HEK293 (cell line): ENCODE measurements around the gene KLHL17.

ENCODE experiments used
- BCL11A ChIP-seq: fragments of 450-650 bp; formaldehyde crosslinking; IDR thresholded peaks from 2 replicates; pipeline ENCODE4 v1.5.1; 2016; ENCODE audit warnings: low read depth, missing biosample characterization, missing genetic modification characterization
- BCL11B ChIP-seq: fragments of 450-650 bp; formaldehyde crosslinking; IDR thresholded peaks from 2 replicates; pipeline ENCODE4 v1.5.1; 2016; ENCODE audit warnings: low read depth, missing biosample characterization, missing genetic modification characterization
- GFI1B ChIP-seq: fragments of 450-650 bp; formaldehyde crosslinking; IDR thresholded peaks from 2 replicates; pipeline ENCODE4 v1.5.1; 2016; ENCODE audit warnings: missing biosample characterization, missing genetic modification characterization
- KLF7 ChIP-seq: fragments of 450-650 bp; formaldehyde crosslinking; IDR thresholded peaks from 2 replicates; pipeline ENCODE4 v1.5.1; 2016; ENCODE audit warnings: missing biosample characterization, missing genetic modification characterization, borderline replicate concordance
- ZBTB17 ChIP-seq: fragments of 450-650 bp; formaldehyde crosslinking; IDR thresholded peaks from 2 replicates; pipeline ENCODE4 v1.5.1; 2016; ENCODE audit warnings: missing biosample characterization, missing genetic modification characterization
- ZBTB8A ChIP-seq: fragments of 450-650 bp; formaldehyde crosslinking; IDR thresholded peaks from 2 replicates; pipeline ENCODE4 v1.5.1; 2016; ENCODE audit warnings: missing biosample characterization, missing genetic modification characterization
- ZFP37 ChIP-seq: fragments of 450-650 bp; formaldehyde crosslinking; IDR thresholded peaks from 2 replicates; pipeline ENCODE4 v1.5.1; 2016; ENCODE audit warnings: missing biosample characterization, missing genetic modification characterization
- ZNF114 ChIP-seq: fragments of 450-650 bp; formaldehyde crosslinking; IDR thresholded peaks from 2 replicates; pipeline ENCODE4 v1.5.0; 2017; ENCODE audit warnings: missing biosample characterization, missing genetic modification characterization
- ZNF16 ChIP-seq: fragments of 450-650 bp; formaldehyde crosslinking; IDR thresholded peaks from 2 replicates; pipeline ENCODE4 v1.5.1; 2016; ENCODE audit warnings: low read depth, missing biosample characterization, missing genetic modification characterization
- ZNF423 ChIP-seq: fragments of 450-650 bp; formaldehyde crosslinking; IDR thresholded peaks from 2 replicates; pipeline ENCODE4 v1.5.1; 2016; ENCODE audit warnings: missing biosample characterization, missing genetic modification characterization
- ZNF433 ChIP-seq: fragments of 450-650 bp; formaldehyde crosslinking; IDR thresholded peaks from 2 replicates; pipeline ENCODE4 v1.5.1; 2016; ENCODE audit warnings: missing biosample characterization, missing genetic modification characterization, low read depth
- ZNF544 ChIP-seq: fragments of 450-650 bp; formaldehyde crosslinking; IDR thresholded peaks from 2 replicates; pipeline ENCODE4 v1.5.0; 2017; ENCODE audit warnings: missing biosample characterization, missing genetic modification characterization
- ZNF555 ChIP-seq: fragments of 450-650 bp; formaldehyde crosslinking; conservative IDR thresholded peaks from 2 replicates; pipeline ENCODE4 v1.5.1; 2017; ENCODE audit warnings: missing biosample characterization, mild to moderate bottlenecking, missing genetic modification characterization, inconsistent platforms
- ZNF560 ChIP-seq: fragments of 450-650 bp; formaldehyde crosslinking; IDR thresholded peaks from 2 replicates; pipeline ENCODE4 v1.5.1; 2017; ENCODE audit warnings: missing biosample characterization, missing genetic modification characterization, borderline replicate concordance
- ZNF610 ChIP-seq: fragments of 450-650 bp; formaldehyde crosslinking; IDR thresholded peaks from 2 replicates; pipeline ENCODE4 v1.5.1; 2016; ENCODE audit warnings: missing biosample characterization, missing genetic modification characterization, borderline replicate concordance
- ZNF664 ChIP-seq: fragments of 450-650 bp; formaldehyde crosslinking; IDR thresholded peaks from 2 replicates; pipeline ENCODE4 v1.5.1; 2016; ENCODE audit warnings: missing biosample characterization, missing genetic modification characterization
- ZNF76 ChIP-seq: fragments of 450-650 bp; formaldehyde crosslinking; IDR thresholded peaks from 2 replicates; pipeline ENCODE4; 2016; ENCODE audit warnings: low read depth, missing biosample characterization, missing genetic modification characterization, borderline replicate concordance
- TF ChIP-seq, protein P1 (sequence below): fragments of 450-650 bp; formaldehyde crosslinking; IDR thresholded peaks from 2 replicates; pipeline ENCODE4 v1.5.1; 2016; ENCODE audit warnings: missing biosample characterization, missing genetic modification characterization
- TF ChIP-seq, protein P2 (sequence below): fragments of 450-650 bp; formaldehyde crosslinking; IDR thresholded peaks from 2 replicates; pipeline ENCODE4 v1.5.1; 2016; ENCODE audit warnings: missing biosample characterization, missing genetic modification characterization
- TF ChIP-seq, protein P3 (sequence below): fragments of 450-650 bp; formaldehyde crosslinking; IDR thresholded peaks from 2 replicates; pipeline ENCODE4 v1.5.1; 2017; ENCODE audit warnings: missing biosample characterization, mild to moderate bottlenecking, missing genetic modification characterization, moderate library complexity
- TF ChIP-seq, protein P4 (sequence below): fragments of 450-650 bp; formaldehyde crosslinking; IDR thresholded peaks from 2 replicates; pipeline ENCODE4 v1.5.1; 2016; ENCODE audit warnings: missing biosample characterization, missing genetic modification characterization
- TF ChIP-seq, protein P5 (sequence below): sonication (generic); formaldehyde crosslinking; IDR thresholded peaks from 2 replicates; pipeline ENCODE4 v1.8.1; 2022; ENCODE audit warnings: mild to moderate bottlenecking, moderate library complexity, missing genetic modification reagents
- TF ChIP-seq, protein P6 (sequence below): fragments of 450-650 bp; IDR thresholded peaks from 2 replicates; pipeline ENCODE4 v1.5.1; 2018; ENCODE audit warnings: missing biosample characterization, mild to moderate bottlenecking, missing genetic modification characterization
- TF ChIP-seq, protein P7 (sequence below): fragments of 450-650 bp; formaldehyde crosslinking; IDR thresholded peaks from 2 replicates; pipeline ENCODE4 v1.5.1; 2016; ENCODE audit warnings: missing biosample characterization, missing genetic modification characterization
- TF ChIP-seq, protein P8 (sequence below): fragments of 450-650 bp; formaldehyde crosslinking; IDR thresholded peaks from 2 replicates; pipeline ENCODE4 v1.5.1; 2016; ENCODE audit warnings: missing biosample characterization, missing genetic modification characterization

KLHL17 gene

DNA sequence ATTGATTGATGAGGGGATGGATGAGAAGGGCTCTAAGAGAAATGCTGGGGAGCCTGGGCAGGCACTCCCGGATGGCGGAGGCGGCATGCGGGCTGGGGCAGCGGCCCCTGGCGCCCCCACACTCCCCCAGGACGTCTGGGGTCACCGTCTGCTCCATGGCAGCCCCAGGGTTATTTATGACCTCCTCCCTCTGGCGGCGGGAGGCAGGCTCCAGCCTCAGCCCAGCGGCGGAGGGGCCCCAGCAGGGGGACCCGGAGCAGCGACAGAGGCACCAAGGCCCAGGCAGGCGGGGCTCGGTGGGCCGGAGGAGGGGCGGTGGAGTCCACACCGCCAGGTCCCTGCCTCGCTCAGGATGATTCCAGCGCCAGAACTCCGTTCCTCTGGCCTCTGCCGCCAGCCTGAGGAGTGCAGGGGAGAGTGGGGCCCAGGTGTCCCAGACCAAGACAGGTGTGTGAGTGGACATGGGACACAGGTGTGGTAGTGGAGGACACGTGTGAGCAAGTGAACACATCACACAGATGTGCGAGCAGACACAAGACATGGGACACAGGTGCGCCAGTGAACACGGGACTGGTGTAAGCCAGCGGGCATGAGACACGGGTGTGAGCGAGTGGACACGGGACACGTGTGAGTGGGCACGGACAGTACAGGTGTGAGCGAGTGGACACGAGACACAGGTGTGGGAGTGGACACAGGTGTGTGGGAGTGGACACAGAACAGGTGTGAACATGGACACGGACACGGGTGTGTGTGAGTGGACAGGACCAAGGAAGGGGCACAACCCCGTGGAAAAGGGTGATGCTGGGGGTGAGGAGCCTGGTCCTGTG, 39.2 kb upstream of the KLHL17 start (continued):
- TF ChIP-seq, protein P1, sequence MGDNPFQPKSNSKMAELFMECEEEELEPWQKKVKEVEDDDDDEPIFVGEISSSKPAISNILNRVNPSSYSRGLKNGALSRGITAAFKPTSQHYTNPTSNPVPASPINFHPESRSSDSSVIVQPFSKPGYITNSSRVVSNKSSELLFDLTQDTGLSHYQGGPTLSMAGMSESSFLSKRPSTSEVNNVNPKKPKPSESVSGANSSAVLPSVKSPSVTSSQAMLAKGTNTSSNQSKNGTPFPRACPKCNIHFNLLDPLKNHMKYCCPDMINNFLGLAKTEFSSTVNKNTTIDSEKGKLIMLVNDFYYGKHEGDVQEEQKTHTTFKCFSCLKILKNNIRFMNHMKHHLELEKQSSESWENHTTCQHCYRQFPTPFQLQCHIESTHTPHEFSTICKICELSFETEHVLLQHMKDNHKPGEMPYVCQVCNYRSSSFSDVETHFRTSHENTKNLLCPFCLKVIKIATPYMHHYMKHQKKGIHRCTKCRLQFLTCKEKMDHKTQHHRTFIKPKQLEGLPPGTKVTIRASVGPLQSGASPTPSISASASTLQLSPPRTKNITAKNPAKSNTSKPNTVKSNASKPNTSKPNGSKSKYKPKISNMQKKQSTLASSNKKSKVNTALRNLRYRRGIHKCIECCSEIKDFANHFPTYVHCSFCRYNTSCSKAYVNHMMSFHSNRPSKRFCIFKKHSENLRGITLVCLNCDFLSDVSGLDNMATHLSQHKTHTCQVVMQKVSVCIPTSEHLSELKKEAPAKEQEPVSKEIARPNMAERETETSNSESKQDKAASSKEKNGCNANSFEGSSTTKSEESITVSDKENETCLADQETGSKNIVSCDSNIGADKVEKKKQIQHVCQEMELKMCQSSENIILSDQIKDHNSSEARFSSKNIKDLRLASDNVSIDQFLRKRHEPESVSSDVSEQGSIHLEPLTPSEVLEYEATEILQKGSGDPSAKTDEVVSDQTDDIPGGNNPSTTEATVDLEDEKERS (tag by site-specific recombination), result no peak
- TF ChIP-seq ZNF664 (no peak), ZNF560 (tag by site-specific recombination) (no peak), ZNF76 (tag by site-specific recombination) (peak; percentile 68), ZNF433 (tag by site-specific recombination) (no peak), ZBTB17 (peak; percentile 82), ZNF16 (no peak), ZNF423 (tag by site-specific recombination) (no peak), ZNF114 (tag by site-specific recombination) (no peak), ZFP37 (tag by site-specific recombination) (peak; percentile 95), ZNF544 (tag by site-specific recombination) (no peak), BCL11A (tag by site-specific recombination) (peak; percentile 50), ZNF555 (tag by site-specific recombination) (no peak), BCL11B (tag by site-specific recombination) (peak; percentile 64), ZNF610 (tag by site-specific recombination) (0 out of 2 replicates have a peak, but pooled peaks have one; percentile 38), KLF7 (tag by site-specific recombination) (peak; percentile 80; the same call in 1 of the 2 replicates), GFI1B (tag by site-specific recombination) (no peak), ZBTB8A (tag by site-specific recombination) (peak; percentile 92)
- TF ChIP-seq, protein P2, sequence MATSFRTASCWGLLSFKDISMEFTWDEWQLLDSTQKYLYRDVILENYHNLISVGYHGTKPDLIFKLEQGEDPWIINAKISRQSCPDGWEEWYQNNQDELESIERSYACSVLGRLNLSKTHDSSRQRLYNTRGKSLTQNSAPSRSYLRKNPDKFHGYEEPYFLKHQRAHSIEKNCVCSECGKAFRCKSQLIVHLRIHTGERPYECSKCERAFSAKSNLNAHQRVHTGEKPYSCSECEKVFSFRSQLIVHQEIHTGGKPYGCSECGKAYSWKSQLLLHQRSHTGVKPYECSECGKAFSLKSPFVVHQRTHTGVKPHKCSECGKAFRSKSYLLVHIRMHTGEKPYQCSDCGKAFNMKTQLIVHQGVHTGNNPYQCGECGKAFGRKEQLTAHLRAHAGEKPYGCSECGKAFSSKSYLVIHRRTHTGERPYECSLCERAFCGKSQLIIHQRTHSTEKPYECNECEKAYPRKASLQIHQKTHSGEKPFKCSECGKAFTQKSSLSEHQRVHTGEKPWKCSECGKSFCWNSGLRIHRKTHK (tag by site-specific recombination), result no peak
- TF ChIP-seq, protein P3, sequence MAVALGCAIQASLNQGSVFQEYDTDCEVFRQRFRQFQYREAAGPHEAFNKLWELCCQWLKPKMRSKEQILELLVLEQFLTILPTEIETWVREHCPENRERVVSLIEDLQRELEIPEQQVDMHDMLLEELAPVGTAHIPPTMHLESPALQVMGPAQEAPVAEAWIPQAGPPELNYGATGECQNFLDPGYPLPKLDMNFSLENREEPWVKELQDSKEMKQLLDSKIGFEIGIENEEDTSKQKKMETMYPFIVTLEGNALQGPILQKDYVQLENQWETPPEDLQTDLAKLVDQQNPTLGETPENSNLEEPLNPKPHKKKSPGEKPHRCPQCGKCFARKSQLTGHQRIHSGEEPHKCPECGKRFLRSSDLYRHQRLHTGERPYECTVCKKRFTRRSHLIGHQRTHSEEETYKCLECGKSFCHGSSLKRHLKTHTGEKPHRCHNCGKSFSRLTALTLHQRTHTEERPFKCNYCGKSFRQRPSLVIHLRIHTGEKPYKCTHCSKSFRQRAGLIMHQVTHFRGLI (tag by site-specific recombination), result peak; percentile 70
- TF ChIP-seq, protein P4, sequence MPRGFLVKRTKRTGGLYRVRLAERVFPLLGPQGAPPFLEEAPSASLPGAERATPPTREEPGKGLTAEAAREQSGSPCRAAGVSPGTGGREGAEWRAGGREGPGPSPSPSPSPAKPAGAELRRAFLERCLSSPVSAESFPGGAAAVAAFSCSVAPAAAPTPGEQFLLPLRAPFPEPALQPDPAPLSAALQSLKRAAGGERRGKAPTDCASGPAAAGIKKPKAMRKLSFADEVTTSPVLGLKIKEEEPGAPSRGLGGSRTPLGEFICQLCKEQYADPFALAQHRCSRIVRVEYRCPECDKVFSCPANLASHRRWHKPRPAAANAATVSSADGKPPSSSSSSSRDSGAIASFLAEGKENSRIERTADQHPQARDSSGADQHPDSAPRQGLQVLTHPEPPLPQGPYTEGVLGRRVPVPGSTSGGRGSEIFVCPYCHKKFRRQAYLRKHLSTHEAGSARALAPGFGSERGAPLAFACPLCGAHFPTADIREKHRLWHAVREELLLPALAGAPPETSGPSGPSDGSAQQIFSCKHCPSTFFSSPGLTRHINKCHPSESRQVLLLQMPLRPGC, result 0 out of 2 replicates have a peak, but pooled peaks have one; percentile 59
- TF ChIP-seq, protein P5, sequence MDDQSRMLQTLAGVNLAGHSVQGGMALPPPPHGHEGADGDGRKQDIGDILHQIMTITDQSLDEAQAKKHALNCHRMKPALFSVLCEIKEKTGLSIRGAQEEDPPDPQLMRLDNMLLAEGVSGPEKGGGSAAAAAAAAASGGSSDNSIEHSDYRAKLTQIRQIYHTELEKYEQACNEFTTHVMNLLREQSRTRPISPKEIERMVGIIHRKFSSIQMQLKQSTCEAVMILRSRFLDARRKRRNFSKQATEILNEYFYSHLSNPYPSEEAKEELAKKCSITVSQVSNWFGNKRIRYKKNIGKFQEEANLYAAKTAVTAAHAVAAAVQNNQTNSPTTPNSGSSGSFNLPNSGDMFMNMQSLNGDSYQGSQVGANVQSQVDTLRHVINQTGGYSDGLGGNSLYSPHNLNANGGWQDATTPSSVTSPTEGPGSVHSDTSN (CRISPR knock-in tag), result 0 out of 2 replicates have a peak, but pooled peaks have one; percentile 10
- TF ChIP-seq, protein P6, sequence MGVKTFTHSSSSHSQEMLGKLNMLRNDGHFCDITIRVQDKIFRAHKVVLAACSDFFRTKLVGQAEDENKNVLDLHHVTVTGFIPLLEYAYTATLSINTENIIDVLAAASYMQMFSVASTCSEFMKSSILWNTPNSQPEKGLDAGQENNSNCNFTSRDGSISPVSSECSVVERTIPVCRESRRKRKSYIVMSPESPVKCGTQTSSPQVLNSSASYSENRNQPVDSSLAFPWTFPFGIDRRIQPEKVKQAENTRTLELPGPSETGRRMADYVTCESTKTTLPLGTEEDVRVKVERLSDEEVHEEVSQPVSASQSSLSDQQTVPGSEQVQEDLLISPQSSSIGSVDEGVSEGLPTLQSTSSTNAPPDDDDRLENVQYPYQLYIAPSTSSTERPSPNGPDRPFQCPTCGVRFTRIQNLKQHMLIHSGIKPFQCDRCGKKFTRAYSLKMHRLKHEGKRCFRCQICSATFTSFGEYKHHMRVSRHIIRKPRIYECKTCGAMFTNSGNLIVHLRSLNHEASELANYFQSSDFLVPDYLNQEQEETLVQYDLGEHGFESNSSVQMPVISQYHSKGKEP (tag by site-specific recombination), result peak; percentile 62; the same call in 1 of the 2 replicates
- TF ChIP-seq, protein P7, sequence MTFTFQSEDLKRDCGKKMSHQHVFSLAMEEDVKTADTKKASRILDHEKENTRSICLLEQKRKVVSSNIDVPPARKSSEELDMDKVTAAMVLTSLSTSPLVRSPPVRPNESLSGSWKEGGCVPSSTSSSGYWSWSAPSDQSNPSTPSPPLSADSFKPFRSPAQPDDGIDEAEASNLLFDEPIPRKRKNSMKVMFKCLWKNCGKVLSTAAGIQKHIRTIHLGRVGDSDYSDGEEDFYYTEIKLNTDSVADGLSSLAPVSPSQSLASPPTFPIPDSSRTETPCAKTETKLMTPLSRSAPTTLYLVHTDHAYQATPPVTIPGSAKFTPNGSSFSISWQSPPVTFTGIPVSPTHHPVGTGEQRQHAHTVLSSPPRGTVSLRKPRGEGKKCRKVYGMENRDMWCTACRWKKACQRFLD (tag by site-specific recombination), result no peak
- TF ChIP-seq, protein P8, sequence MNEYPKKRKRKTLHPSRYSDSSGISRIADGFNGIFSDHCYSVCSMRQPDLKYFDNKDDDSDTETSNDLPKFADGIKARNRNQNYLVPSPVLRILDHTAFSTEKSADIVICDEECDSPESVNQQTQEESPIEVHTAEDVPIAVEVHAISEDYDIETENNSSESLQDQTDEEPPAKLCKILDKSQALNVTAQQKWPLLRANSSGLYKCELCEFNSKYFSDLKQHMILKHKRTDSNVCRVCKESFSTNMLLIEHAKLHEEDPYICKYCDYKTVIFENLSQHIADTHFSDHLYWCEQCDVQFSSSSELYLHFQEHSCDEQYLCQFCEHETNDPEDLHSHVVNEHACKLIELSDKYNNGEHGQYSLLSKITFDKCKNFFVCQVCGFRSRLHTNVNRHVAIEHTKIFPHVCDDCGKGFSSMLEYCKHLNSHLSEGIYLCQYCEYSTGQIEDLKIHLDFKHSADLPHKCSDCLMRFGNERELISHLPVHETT, result peak; percentile 63; the same call in 1 of the 2 replicates
